HG02798 (cell line): ENCODE results near the gene MYB.

Source experiments
- ATAC-seq: cut with Tn5 transposase; IDR thresholded peaks from one replicate; pipeline ENCODE4 v1.9.1; 2021; ENCODE audit warnings: mild to moderate bottlenecking; ENCODE audit not compliant: unreplicated experiment, poor library complexity

MYB gene

GRCh38 chr6:135268740-135269139 lies 87.6 kb downstream of the MYB start:
- ATAC-seq, result no peak
